GM13977 (cell line): ENCODE measurements around the gene PPP3CA.

Experiments
- DNase-seq: peaks from one replicate; pipeline ENCODE4 v3.0.0; 2012; ENCODE audit warnings: low spot score
- CTCF ChIP-seq: IDR thresholded peaks from 2 replicates; pipeline ENCODE4 v1.5.1; 2012; ENCODE audit warnings: mild to moderate bottlenecking, control low read depth; ENCODE audit not compliant: insufficient read depth; ENCODE audit errors: extremely low read depth, missing control alignments
- in situ Hi-C: fragments of 300-500 bp; cut with MboI; formaldehyde crosslinking; loops from one replicate; pipeline ENCODE4 v1.12.0; 2022; ENCODE audit warnings: low sequenced_read_pairs, low pct_unique_long_range_greater_than_20kb, mixed read lengths, inconsistent platforms; ENCODE audit not compliant: unreplicated experiment

The PPP3CA gene

GRCh38 chr4:101254776-101255175, 92.5 kb downstream of the PPP3CA start:
- no peak for DNase-seq
- no peak for TF ChIP-seq CTCF
- in situ Hi-C loops = no loop called here

DNA sequence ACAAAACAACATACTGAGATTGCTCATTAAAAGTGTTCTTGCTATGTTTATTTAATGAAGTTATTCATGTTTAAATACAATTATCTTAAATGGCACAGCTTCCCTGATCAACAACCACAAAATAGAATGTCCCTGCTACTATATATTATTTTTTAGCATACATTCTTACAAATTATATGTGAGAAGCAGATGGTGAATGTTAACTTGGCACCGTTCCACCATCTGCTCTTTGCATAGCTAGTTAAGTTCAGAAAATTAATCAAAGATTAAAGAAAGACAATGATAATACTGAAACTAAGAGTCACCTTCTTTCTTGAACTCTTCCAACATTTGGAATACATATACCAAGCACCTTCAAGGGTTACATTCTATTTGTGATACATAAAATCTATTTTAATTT, 94.2 kb downstream of the PPP3CA start:
- no peak for TF ChIP-seq CTCF
- in situ Hi-C loops = no loop called here
- no peak for DNase-seq

- in situ Hi-C loops = no loop called here
- no peak for TF ChIP-seq CTCF
- DNase-seq = no peak
Observed at GRCh38 chr4:101252721-101253120, 94.6 kb downstream of the PPP3CA start.

DNA sequence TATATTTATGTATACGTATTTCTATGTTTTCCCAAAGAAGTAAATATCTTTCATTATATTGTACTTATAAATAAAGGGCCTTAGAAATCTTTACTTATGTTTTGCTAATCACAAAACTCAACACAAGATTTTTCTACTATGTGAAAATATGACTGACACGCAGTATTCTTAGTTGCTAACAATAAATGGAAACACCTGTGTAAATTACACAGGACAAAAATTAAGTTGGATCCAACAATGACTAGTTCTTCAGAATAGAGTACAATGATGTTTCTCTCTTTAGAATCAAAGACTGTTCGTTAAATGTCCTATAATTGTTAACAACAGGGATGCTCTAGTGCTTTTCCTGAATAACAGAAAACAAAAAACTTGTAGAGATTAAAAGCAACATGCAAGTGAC, 96.1 kb downstream of the PPP3CA start:
- no peak for TF ChIP-seq CTCF
- DNase-seq = no peak
- in situ Hi-C loops = no loop called here

DNA sequence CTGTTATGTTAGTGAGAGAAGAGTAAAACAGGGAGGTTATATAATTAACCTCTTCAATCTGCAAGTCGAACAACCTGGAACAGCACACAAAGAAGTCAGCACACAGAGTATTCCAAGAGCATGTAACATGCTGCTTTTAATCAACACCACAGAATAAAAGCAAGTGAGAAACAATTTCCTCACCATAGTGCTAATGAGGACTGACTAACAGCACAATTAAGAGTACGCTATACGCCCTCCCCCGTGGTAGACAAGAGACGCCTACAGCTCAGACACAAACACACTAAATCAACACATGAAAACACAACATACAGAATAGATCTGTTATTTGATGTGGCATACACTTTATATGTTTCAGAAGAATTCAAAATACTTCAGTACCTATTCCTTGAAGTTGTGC, 103.0 kb downstream of the PPP3CA start:
- TF ChIP-seq CTCF = no peak
- no peak for DNase-seq
- in situ Hi-C loops = no loop called here

DNA sequence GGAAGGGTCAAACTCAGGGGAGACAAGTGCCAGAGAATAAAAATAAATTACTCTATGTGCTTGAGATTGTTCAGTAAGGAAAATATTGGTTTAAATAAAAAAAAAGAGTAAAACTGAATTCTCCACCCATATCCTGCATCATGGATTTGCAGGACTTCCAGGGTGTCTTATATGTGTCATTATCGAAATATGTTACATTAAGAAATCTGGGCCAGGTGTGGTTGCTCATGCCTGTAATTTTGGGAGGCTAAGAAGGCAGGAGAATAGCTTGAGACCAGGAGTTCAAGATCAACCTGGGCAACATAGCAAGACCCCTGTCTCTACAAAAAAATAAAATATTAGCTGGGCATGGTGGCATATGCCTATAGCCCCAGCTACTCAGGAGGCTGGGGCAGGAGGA, 104.9 kb downstream of the PPP3CA start:
- TF ChIP-seq CTCF = no peak
- in situ Hi-C loops = no loop called here
- DNase-seq = no peak

DNA sequence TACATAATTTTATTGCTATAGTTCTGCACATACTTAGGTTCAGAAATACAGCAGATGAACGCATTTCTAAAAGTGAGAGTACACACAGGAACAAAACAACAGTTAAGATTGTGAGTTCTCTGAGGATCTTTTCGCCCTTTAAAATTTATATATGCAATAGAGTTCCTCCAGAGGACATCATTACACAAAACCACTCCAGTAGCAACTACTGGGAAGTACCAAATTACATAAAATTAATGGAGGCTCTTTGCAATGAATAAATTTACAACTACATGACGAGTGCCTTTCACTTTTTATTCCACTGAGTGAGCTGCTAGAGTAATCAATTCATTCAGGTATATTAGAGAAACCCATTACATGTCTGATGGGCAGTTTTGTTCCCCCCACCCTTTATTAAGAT, 107.2 kb downstream of the PPP3CA start:
- no peak for TF ChIP-seq CTCF
- DNase-seq = no peak
- in situ Hi-C loops = no loop called here
